NCI-H82 treated with DMSO at 0.1 percent for 48 hours (cell line): Measurements from ENCODE around the gene ANAPC2.

Source experiments
- DNase-seq: peaks from one replicate; lab custom pipeline; 2025; ENCODE audit not compliant: unreplicated experiment; lab: John Stamatoyannopoulos, UW

ANAPC2 gene

DNA sequence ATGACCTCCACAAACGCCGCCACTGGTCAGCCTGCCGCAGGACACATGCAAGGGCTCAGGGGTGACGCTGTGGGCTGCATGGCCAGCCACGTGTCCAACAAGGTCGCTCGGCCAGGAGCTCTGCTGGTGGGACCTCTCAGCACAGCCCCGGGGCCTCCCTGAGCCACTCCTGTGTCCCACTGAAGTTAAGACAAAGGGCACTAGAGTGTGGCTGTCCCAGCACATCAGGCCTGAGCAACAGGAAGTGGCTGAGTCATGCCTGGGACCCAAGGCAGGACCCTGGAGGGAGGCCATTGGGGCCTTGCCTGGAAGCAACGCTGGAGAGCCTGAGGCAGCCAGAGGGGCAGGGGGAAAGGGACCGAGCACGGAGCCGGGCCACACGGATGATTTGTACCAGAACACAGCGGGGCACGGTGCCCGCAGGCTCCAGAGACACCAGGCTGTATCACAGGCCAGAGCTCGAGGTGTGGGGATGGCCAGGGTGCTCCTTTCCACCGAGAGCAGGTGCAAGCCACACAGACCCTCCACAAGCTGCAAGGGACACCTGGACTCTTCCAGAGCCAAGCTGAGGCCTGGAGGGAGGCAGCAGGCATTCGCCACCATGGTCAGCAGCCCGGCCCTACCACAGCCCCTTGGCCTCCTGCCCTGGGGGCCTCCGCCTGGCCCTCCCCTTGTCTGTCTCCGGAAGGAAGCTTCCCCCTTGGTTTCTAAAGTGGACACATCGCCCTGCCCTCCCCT is 10.0 kb downstream of the ANAPC2 start:
- DNase-seq = no peak

GRCh38 chr9:137176302-137177182 is 11.8 kb downstream of the ANAPC2 start:
- no peak for DNase-seq

GRCh38 chr9:137175345-137175961 is 12.9 kb downstream of the ANAPC2 start:
- no peak for DNase-seq

DNA sequence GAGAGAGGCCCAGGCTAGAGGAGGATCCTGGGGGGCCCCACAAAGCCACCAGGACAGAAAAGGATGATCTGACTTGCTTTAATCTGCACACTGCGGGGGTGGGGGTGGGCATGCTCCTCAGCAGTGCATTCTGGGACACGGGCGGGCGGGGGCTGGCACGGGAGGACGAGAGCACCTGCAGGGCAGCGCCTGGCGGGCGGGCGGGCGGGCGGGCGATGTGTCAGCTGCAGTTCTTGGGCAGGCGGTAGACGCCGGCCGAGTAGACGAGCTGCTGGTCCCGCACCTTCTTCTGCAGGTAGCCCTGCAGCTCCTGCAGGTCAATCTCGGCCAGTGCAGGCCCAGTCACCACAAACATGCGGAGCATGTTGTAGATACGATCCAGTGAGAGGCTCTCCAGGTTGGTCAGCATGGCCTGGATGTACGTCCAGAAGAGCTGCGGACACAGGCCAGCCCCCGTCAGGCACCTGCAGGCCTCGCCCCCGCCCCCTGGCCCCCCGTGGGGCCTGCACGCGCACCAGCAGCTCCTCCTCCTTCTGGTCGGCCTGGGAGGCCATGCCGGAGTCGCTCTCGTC is 13.6 kb downstream of the ANAPC2 start:
- DNase-seq = no peak

DNA sequence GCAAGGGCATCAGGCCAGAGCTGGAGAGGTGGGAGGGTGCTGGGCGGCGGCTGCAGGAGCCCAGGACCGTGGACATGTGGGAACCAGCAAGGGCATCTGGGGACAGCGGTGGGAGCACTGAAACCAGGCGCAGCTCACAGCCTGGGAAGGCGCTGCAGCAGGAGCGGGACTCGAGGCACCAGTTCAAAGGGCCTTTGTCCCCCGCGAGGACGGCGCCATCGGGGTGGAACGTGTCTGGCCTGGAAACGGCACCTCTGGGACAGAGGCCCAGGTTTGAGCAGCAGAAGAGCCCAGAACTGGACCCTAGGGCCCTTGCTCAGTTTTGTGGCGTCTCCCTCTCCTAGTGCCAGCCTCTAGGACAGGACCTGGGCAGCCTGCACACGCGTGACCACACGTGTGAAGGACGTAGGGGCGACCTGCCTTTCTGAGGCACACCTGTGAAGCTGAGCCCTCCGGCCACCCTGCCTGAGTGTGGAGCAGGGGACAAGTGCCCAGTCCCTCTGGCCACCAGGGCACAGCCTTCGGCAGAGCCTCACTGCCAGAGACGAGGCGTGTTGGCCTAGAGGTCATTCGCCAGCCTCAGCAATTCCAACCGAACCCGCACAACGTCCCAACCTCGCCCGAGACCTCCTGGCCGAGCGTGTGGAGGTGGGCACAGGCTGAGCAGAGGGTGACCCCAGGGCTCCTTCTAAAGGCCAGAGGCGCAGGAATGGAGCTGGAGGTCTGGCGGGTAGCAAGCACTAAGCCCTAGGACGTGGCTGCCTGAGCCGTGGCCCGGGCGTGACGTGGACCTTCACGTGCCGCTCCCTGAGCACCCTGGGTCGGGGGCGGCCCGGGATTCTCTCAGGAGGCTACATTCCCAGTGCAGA is 14.3 kb downstream of the ANAPC2 start:
- DNase-seq = no peak

DNA sequence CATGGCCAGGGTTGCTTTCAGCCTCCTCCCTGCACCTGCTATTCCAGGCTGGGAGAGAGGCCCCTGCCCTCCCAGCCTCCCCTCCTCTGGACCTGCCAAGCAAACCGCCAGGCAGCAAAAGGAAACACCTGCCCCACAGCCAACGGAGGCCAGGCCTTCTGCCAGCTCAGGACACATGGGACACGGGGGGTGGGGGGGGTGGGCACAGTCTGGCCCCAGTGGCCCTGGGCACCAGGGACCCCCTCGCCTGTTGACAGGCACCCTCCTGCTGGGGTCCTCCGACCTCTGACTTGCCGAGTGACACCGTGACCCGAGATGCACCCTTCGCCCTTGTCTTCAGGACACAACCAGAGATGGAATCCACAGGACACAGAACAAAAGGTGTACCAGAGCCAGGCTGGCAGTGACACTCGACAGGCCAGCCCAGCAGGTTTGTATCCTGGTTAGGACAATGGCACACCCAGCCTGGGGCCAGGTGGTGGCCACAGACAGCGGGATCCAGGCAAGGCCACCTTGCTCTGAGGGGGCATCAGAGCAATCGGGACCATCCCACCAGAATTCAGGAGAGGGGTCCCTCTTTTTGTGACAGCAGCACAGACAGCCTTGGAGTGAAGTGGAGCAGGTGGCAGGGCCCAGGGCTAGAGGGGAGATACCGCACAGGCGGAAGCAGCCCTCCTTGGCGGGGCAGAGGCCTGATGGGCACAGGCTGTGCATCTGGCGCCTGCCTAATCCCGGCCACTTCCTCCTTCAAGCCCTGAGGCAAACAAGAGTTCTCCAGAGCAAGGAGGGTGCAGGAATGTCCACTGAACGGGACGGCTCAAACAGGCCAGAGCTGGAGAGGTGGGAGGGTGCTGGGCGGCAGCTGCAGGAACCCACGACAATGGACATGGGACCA is 15.2 kb downstream of the ANAPC2 start:
- DNase-seq = no peak

GRCh38 chr9:137171149-137171900 is 17.0 kb downstream of the ANAPC2 start:
- DNase-seq = no peak

DNA sequence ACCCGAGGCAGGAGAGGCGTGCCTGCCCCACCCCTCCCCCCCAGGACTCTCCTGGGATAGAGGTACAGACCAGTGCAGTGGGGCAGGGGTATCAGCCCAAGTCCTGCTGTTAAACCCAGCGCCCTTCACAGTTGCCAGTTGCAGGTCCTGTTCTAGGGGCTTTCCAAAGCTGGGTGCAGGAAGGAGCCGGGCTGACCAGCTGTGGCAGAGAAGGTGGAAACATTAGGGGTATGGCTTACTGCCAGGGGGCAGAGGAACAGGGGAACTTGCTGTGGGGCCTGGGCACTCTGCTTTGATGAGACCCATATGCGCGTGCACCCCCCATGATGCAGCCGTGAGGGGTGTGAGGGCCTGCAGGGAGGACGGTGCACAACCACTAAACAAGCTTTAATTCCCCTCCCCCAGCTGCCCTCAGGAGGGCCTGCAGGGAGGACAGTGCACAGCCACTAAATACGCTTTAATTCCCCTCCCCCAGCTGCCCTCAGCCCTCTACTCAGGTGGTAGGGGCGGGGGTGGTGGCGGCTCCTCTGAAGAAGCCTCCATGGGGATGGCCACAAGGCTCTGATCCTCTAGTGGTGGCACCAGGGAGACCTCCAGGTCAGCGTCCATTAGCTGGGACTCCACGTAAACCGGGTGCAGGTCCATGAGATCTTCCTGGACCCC is 17.7 kb downstream of the ANAPC2 start:
- no peak for DNase-seq

GRCh38 chr9:137169896-137170358 is 18.4 kb downstream of the ANAPC2 start, which contains the start of gene LRRC26:
TSS of gene LRRC26 (minus strand) at chr9:137170051. CDS start at chr9:137169943, 108 bp downstream.
- no peak for DNase-seq

GRCh38 chr9:137168904-137169856 is 19.2 kb downstream of the ANAPC2 start:
- no peak for DNase-seq

- no peak for DNase-seq
These were observed 19.8 kb downstream of the ANAPC2 start for GRCh38 chr9:137168573-137168903.

DNA sequence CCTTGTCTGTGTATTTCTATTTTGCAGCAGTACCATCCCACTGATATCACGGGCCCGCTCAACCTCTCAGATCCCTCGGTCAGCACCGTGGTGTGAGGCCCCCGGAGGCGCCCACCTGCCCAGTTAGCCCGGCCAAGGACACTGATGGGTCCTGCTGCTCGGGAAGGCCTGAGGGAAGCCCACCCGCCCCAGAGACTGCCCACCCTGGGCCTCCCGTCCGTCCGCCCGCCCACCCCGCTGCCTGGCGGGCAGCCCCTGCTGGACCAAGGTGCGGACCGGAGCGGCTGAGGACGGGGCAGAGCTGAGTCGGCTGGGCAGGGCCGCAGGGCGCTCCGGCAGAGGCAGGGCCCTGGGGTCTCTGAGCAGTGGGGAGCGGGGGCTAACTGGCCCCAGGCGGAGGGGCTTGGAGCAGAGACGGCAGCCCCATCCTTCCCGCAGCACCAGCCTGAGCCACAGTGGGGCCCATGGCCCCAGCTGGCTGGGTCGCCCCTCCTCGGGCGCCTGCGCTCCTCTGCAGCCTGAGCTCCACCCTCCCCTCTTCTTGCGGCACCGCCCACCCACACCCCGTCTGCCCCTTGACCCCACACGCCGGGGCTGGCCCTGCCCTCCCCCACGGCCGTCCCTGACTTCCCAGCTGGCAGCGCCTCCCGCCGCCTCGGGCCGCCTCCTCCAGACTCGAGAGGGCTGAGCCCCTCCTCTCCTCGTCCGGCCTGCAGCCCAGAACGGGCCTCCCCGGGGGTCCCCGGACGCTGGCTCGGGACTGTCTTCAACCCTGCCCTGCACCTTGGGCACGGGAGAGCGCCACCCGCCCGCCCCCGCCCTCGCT is 20.4 kb downstream of the ANAPC2 start:
- no peak for DNase-seq

- no peak for DNase-seq
These were observed 21.0 kb downstream of the ANAPC2 start for GRCh38 chr9:137167277-137167746.

- DNase-seq = no peak
These were observed 21.8 kb downstream of the ANAPC2 start for GRCh38 chr9:137166380-137167229.

DNA sequence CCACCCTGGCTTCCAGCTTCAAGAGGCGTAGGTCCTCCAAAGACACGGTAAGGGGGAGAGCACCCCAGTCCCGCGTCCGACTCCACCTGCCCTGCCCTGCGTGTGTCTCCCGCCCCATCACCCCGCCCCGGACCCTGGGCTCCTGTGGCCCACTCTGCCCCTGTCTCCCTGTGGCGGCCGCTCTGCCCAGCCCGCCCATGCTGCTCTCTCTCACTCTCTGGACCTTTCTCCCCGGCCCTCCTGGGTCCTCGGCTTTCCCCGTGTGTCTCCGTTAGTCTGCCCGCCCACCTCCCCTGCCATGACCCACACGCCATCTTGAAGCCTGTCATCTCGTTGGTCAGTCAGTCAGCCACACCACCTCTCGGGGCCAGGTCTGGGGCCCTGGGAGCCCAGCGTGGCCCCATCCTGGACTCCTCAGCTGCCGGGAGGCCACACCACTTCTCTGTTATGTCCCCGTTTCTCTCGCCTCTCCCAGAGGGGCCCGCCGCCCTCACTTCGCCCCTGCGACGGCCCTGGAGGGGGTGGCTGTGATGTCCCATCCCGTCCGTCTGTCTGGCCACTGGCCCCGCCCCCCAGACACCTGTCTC is 23.0 kb downstream of the ANAPC2 start:
- DNase-seq = no peak
